GM10847 (cell line): ENCODE results near the gene MED12L.

ENCODE experiments used
- POLR2A ChIP-seq: IDR thresholded peaks from 2 replicates; pipeline ENCODE4 v1.6.1; 2011; ENCODE audit not compliant: insufficient read length; ENCODE audit errors: extremely low read depth

Gene MED12L

DNA sequence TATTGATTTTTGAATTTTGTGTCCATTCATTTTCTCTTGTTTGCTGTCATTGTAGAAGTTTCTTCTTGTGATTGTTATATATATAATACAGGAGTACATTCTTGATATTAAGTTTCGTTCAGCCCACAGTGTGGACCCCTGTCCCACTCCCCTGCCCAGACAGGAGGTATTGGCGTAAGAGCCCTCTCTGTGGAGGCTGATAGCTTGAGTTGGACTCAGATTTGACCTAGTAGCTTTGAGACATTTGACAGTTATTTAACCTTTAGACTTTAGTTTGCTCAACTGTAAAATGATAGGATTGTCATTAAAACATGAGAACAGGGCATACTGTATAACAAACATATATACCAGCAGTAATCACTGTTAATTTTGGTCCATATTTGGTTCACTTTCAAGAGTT, 90.5 kb downstream of the MED12L start:
- TF ChIP-seq POLR2A: no peak

DNA sequence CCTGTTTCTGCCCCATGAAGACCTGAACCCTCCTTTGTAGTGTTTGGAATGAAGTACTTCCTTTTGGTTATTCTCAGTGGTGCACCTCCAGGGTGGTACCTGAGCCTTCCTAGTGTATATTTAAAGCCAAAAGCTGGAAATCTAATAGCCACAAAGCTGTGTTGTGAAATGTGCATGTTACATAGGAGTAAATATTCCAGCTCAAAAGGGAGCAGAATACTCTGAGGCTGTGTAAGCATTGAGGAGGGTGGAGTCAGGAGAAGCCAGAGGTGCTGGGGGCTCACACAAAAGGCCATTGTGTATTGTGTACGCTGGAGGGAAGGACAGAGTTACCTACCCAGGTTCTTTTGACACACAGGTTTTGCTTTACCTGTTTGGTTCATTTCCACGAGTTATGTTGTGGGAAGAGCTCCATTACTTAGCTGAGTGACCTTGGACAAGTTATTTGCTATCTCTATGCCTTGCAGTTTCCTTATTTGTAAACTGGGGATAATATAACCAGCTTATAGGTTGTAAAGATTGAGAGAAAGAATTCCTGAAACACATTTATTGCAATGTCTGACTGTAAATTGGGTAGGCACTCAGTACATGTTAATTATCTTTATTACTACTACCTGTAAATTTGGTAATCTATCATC, 92.9 kb downstream of the MED12L start:
- no peak for TF ChIP-seq POLR2A

DNA sequence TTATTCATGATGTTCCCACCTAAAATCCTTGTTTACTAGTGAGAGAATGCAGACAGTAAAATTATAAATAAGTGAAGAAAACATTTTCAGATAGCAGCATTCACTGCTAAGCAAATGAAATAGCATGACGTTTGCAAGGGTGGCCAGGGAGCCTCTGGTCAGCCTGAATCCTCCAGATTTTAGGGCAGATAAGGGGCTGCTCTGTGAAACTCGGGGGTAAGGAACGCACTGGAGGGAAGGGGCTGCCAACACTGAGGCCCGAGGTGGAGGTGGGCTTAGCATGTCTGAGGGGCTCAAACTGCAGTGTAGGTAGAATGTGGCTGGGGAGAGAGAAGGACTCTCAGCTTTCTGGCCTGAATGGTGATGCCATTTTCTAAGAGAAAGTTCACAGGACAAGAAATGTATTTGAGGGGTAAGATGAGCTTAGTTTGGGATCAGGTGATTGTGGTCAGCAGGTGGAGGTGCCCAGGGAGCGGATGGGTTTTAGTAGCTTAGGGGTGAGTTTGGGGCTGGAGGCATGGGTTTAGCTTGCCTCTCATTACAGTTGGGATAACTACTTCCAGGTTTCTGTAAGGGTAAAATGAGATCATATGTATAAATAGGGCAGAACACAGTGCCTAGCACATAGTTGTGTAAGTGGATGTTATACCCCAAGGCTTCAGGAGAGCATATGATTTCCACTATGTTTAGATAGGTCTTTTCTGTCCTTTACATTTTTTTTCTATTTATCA, 97.0 kb downstream of the MED12L start:
- no peak for TF ChIP-seq POLR2A

DNA sequence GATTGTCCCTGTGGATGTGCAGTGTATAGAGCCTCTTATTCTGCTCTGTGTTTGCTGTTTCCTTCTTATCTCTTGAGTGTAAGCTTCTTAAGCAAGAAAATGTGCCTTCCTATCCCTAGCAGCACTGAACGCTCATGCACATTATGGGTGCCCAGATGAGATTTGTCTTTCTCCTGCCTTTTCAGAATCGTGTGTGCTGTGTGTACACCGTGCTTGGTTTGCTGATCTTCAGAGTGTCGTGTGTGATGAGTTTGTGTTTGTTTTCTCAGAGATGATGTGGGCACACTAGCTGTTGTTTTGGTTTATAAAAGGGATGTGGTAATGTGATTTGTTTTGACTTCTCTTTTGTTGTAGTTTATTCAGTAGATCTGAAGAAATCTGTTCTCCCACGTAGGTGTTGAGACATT, 97.8 kb downstream of the MED12L start:
- TF ChIP-seq POLR2A: no peak

DNA sequence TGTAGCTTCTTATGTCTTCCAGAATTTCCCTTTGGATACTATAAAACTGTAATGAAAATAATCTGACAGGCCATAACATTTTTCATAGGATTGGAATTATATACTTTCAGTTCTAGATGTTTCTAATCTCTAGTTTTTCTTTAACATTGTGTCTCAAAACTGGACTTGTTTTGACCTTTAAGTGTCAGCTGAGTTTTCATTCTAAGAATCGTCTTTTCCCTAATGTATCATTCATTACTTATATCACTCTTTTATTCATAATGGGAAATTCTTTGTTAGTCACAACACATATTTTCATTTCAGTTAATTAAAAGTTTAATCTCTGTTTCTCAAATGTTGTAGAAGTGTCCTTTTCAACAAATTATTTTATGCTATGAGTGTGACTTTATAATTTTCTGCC, 105.6 kb downstream of the MED12L start:
- TF ChIP-seq POLR2A: no peak

DNA sequence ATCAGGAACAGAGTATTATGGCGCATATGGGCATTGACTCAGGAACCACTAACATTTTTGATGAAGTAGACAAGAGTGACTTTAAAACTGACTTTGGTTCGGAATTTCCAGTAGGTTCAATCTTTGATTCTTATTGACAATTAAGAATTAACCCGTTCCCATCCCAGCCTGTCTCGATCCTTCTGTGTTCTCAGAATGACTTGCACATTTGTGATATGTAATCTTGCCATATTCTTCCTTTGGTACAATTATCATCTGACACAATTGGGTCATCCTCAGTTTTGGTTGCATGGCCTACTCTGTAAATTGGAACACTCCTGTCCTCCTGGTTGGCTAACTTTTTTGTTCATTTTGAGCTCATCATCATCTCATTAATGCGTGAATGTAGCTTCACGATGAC, 107.1 kb downstream of the MED12L start:
- TF ChIP-seq POLR2A: no peak

DNA sequence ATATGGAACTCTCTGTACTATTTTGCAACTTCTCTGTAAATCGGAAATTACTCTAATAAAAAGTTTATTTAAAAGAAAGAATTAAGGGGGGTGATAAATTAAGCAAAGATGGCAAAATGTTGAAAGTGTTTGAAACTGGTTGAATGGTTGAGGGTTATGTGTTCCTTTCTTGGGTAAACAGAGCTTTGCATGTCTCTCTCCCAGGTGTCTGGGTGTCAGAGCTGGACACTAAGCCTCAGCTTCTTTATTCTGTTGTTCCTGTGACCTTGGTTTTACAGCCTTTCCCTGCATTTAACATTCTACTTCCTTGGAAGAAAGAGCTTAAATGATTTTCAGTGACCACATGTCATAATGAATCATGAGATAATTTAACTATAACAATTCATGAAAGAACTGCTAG, 110.4 kb downstream of the MED12L start:
- TF ChIP-seq POLR2A: no peak

DNA sequence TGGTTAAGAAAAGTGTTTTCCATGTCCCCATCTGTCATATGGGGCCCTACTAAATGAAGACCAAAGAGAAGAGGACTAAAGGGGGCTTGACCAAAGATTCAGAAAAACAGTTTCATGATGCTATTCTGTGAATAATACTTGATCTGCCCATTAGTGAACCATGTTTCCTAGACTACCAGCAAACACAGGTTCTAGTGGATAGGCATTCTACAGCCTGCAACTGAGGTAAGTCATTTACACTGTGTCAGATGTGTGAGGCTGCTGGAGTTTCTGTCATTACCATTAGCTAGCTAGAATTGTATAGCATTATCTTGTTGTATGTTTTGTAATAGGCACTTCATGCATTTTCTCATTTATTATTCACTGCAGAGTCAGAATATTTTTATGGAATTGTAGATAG, 111.0 kb downstream of the MED12L start:
- no peak for TF ChIP-seq POLR2A

DNA sequence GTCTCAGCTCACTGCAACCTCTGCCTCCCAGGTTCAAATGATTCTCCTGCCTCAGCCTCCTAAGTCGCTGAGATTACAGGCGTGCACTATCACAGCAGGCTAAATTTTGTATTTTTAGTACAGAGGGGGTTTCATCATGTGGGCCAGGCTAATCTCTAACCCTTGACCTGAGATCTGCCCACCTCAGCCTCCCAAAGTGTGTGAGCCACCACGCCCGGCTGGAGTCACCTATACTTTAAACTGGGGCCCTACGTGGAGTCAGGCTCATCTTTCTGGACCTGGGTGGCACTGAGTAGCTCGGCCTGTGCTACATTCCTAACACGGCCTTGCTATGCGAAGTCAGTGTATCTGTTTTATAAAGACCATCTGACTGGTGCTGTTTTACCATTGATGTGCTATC, 111.8 kb downstream of the MED12L start:
- no peak for TF ChIP-seq POLR2A

DNA sequence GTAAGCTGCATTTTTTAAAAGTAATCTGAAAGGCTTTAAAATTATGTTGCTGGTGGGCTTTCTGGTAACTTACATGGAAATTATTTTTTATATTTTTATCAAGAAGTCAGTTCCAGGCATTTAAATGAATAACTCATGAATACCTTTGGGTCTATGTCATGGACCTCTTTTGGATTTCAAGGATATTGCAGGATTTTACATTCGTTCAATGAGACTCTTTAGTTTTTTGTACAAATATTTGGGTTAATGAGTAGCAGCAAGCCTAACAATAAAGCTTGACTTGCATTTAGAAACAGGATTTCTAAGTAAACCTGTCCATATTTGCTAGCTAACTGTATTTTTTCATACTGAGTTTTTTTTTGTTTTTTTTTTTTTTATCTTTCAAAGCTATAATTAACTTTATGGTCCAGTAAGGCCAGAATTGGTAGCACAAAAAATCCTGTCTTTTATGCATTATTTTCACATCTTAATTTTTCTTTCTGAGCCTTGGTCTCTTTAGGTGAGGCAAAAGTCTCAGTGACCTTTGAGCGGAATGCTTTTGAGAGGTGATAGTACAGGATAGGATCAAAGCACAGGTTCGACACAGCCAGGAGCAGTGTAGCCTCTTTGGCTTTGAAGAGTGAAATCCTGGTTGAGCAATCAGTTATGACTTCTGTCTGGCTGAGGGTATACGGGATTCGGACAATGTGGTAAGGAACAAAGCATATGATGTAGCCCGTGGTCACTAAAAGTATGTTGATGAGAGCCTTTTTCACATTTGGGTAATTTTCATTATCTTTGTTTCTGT, 112.7 kb downstream of the MED12L start:
- no peak for TF ChIP-seq POLR2A

DNA sequence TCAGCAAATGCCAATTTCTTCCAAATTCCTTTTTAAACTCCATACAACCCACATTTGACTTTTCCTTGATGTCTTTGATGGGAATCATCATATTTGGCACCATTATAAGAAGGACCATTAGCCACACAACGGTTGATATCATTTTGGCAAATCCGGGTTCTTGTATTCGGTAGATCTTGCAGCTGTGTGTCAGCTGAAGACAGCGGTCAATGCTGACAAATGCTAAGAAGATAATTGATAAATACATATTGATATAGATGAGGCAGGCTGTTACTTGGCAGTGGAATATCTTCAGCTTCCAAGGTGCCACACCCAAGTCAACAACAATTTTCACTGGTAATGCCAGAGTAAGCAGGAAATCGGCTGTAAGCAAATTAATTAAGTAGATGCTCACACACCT, 113.4 kb downstream of the MED12L start:
- TF ChIP-seq POLR2A: no peak

DNA sequence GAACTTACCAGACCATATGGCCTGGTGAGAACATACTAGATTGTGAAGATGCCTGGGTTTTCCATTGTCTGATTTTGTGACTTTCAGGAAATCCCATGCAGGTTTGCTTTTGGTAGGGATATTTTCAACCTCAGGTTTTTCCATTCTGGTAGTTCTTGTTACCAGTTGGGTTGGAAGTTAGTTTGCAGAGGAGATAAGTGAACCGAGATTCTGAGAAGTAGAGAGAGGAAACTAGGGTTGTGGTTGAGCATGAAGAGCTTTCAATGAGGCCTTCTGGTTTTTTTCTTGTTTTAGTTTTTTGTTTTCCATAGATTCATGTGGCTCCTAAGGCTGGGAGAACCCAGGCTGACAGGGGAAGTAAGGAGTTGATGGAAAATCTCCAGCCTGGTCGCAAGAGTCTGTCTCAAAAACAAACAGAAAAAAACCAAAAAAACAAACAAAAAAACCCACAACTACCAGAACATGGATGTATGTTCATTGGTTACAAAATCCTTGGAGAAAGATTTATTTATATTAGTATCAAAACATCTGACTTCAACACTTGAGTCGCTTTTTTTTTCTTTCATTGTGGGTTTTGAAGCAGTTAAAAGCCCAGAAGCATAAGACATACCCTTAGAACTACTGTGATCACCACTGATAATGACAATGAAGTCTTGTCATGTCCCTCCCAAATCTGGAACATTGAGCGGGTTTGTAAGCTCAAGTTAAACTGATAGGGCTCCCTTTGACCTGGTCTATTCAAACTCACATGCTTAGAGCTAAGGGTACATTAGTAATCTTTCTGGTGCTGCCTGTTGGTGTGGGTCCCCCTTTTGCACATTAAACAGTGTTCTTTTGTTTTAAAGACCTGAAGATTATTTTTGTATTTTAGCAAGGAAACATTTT, 114.3 kb downstream of the MED12L start:
- TF ChIP-seq POLR2A: no peak

DNA sequence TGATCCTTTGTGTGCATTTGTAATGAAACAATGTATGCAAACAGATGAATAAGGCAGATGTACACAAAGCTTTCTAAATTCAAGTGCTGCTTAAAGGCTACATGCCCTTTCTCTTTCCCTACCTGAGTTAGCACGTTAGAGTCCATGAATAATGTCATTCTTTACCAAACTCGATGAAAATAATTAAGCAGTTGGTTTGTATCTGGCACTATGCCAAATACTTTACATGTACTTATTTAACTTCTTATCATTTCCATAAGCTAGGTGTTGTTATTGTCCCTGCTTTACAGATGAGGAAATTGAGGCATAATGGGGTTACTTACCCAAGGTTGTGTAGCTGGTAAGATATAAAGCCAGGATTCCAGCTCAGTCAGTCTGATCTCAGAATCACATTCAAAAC, 115.1 kb downstream of the MED12L start:
- TF ChIP-seq POLR2A: no peak

DNA sequence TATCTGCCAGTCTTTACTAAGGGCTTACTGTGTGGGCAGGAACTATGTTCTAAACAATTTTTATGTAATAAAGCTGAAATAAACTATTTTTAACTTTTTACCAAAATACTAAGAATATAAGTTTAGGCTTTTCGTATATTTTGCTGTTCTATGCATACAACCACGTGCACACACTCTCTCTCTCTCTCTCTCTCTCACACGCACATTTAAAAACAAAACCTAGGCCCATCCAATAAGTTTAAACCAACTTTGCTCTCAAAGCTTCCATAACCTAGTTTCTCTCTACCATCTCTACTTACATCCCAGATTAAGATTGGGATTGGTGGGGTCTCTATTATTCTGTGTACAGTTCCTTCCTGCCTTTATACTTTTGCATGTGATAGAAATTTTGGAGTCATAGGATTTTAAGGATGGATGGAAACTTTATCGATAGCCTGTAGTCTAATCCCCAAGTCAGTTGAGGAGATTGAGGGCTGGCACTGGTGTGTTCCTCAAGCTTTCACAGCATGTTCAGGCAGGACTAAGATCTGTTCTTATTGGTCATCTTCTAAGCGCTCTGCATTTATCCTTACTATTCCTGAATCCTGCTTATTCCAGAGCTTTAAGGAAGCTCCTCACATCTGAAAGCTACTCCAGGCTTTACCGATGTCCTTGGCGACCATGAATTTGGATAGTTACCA, 115.7 kb downstream of the MED12L start:
- TF ChIP-seq POLR2A: no peak

DNA sequence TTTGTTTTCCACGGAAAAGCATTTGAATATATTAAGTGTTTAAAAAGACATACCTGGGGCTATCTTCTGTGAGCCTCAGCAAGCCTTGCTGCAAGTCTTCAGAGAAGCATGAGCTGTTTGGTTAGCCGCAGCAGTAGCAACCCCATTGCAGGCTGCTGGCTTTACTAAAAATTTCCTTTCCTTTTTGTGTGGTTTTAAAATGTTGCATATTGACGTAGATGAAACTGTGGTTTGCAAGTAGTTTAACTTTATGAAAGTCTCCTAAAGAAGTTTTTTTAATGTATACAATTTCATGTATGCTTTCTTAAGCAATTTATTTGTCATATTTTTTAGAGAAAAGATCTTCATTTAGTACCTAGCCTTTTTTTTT, 117.6 kb downstream of the MED12L start, which contains the start of gene GPR171:
GPR171 (minus strand) TSS at position 166 of the 370 bp plus-strand sequence. CDS start 3,830 bp downstream, outside the sequence.
- TF ChIP-seq POLR2A: no peak
